Skeletal muscle tissue (tissue), 4 donors: Measurements from ENCODE around the gene FXYD6. TPM values are rescaled to one million over a fixed set of nuclear protein-coding genes. Genes with fewer than 3 reads are reported as not detected.

ENCODE experiments used
- H3K27ac ChIP-seq: one replicate; pipeline ENCODE4 v1.7.0; 2013; ENCODE audit warnings: mild to moderate bottlenecking, low read depth, low read length, inconsistent platforms
- H3K27me3 ChIP-seq, 3 donors: one replicate each; pipeline ENCODE4 v1.7.0; 2013; ENCODE audit warnings: low read length in 3 of 3; ENCODE audit not compliant: control insufficient read depth in 3 of 3, insufficient read depth in 3 of 3
- H3K36me3 ChIP-seq, 3 donors: one replicate each; pipeline ENCODE4 v1.7.0; 2013; ENCODE audit warnings: low read length in 3 of 3; ENCODE audit not compliant: control insufficient read depth in 3 of 3, insufficient read depth in 3 of 3
- H3K4me1 ChIP-seq, 3 donors: one replicate each; pipeline ENCODE4 v1.7.0; 2013; ENCODE audit warnings: low read length in 3 of 3, mild to moderate bottlenecking in 3 of 3; ENCODE audit not compliant: control insufficient read depth in 3 of 3, insufficient read depth in 3 of 3
- H3K4me3 ChIP-seq, 3 donors: one replicate each; pipeline ENCODE4 v1.7.0; 2013; ENCODE audit warnings: low read length in 3 of 3
- H3K9ac ChIP-seq, 3 donors: one replicate each; pipeline ENCODE4 v1.7.0; 2013; ENCODE audit warnings: low read length in 3 of 3, mild to moderate bottlenecking in 3 of 3, moderate library complexity in 2 of 3, low read depth in 1 of 3
- H3K9me3 ChIP-seq, 3 donors: one replicate each; pipeline ENCODE4 v1.7.0; 2013; ENCODE audit warnings: low read length in 3 of 3; ENCODE audit not compliant: control insufficient read depth in 3 of 3
- total RNA-seq: library from RNA; depleted of rRNA; stranded (reverse); fragments of >200 nt; gene quantifications from one replicate; pipeline ENCODE4 v1.2.3, GENCODE V29; 2014
- donor health status: Osteomylitis.

The FXYD6 gene
- total RNA-seq, 1 donor from 2014 or later, result 23.5 TPM

DNA sequence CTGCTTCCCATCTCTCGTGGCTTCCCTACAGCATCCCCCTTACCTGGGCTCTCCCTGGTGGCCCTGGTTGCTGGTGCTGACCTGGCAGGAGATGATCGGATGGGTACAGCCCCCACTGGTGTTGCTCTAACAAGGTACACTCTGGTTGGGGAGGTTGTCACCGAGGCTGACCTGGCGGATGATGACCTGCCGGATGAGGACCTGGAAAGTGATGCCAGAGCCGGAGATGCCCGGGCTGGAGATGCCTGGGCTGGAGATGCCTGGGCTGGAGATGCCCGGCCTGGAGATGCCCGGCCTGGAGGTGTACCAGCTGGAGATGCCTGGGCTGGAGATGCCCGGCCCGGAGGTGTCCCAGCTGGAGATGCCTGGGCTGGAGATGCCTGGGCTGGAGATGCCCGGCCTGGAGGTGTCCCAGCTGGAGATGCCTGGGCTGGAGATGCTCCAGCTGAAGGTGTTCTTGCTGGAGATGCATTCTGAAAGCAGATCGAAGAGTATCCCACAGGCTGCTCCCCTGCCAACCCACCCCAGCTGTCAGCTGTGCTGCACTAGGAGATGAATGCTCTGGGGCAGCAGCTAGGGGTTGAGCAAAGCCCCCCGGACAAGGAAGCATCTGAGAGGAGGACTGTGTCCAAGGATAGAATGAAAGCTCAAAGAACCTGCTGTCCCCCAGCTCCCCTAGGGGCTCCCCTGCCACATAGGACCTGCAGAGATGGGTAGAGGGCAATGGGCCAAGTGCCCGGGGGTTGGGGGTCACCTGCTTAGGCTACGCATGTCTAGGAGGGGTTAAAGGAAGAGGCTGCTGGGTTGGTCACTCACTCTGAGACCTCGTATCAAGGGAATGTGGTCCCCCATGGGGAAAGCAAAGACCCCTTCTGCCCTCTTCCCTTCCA is 42.2 kb upstream of the FXYD6 start:
- H3K9me3 ChIP-seq, result no peaks in the 10 kb centered on the region
- H3K27ac ChIP-seq, result no peak overlapping the region
- H3K4me1 ChIP-seq, result no peaks in the 10 kb centered on the region
- H3K4me3 ChIP-seq, result no peak overlapping the region
- H3K27me3 ChIP-seq, result peaks cover 0 to 17% (median 7%) of the 10 kb centered on the region in 3 donors
- no peak overlapping the region for H3K9ac ChIP-seq
- H3K36me3 ChIP-seq, result no peaks in the 10 kb centered on the region

- Histone ChIP-seq H3K4me3 (no peak overlapping the region), H3K27me3 (peaks cover 0 to 23% (median 7%) of the 10 kb centered on the region in 3 donors), H3K27ac (no peak overlapping the region), H3K9ac (no peak overlapping the region), H3K9me3 (no peaks in the 10 kb centered on the region), H3K4me1 (no peaks in the 10 kb centered on the region), H3K36me3 (no peaks in the 10 kb centered on the region)
Observed at GRCh38 chr11:117917591-117918151, 41.2 kb upstream of the FXYD6 start.

DNA sequence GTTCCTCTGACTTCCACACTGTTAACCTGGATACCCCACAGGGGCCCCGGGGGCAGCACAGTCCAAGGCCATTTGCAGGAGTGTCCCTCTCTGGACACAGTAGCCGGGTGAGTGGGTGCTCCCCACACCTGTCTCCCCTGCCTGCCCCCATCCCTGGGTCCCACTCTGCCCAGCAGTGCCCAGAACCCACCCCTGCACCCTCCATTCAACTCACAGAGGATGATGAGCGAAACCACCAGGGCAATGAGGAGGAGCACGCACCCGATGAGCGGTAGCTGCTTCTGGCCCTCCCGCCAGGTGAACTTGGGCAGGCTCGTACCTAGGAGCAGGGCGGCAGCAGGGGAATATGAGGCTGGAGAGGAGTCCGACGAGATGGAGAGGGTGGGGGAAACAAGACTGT is 40.5 kb upstream of the FXYD6 start:
- H3K27ac ChIP-seq, result no peak overlapping the region
- no peaks in the 10 kb centered on the region for H3K36me3 ChIP-seq
- no peak overlapping the region for H3K4me3 ChIP-seq
- no peak overlapping the region for H3K9ac ChIP-seq
- H3K27me3 ChIP-seq, result peaks cover 0 to 25% (median 11%) of the 10 kb centered on the region in 3 donors
- H3K9me3 ChIP-seq, result no peaks in the 10 kb centered on the region
- H3K4me1 ChIP-seq, result no peaks in the 10 kb centered on the region

DNA sequence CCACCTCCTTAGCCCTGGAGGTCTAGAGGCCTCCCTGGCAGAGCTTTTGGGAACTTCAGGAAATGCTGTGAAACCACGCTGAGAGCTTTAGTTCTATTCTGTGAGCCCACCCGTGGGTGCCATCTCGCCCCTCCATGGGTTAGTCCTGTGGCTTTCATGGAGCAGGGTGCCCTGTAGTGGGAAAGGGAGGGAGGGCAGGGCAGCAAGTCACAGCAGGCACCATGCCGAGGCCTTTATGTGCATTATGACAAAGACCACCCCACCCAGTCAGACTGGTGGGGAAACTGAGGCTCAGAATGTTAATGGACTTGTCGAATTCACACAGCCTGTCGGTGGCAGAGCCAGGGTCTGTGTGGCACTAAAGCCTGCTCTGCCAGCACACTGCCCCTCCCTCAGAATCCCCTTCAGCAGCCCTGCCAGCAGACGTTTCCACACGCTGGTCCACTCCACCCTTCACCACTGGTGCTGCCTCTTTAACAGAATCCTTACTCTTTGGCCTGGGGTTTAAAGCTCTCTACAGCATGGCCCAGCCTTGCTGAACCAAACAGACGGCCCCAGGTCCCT is 39.3 kb upstream of the FXYD6 start:
- H3K27me3 ChIP-seq, result peaks cover 0 to 34% (median 20%) of the 10 kb centered on the region in 3 donors

GRCh38 chr11:117914991-117915618 is 38.6 kb upstream of the FXYD6 start:
- Histone ChIP-seq H3K27ac (no peak overlapping the region), H3K4me3 (no peak overlapping the region), H3K9me3 (no peaks in the 10 kb centered on the region), H3K4me1 (no peaks in the 10 kb centered on the region), H3K36me3 (no peaks in the 10 kb centered on the region), H3K9ac (no peak overlapping the region), H3K27me3 (peaks cover 0 to 38% (median 24%) of the 10 kb centered on the region in 3 donors)

More for the DNA sequence above, 39.3 kb upstream of the FXYD6 start:
- Histone ChIP-seq H3K4me3 (no peak overlapping the region), H3K9me3 (no peaks in the 10 kb centered on the region), H3K27ac (no peak overlapping the region), H3K36me3 (no peaks in the 10 kb centered on the region), H3K9ac (no peak overlapping the region), H3K4me1 (no peaks in the 10 kb centered on the region)

- Histone ChIP-seq H3K9me3 (no peaks in the 10 kb centered on the region), H3K9ac (no peak overlapping the region), H3K4me1 (no peaks in the 10 kb centered on the region), H3K27me3 (peaks cover 0 to 45% (median 24%) of the 10 kb centered on the region in 3 donors), H3K4me3 (no peak overlapping the region), H3K36me3 (no peaks in the 10 kb centered on the region), H3K27ac (no peak overlapping the region)
Observed at GRCh38 chr11:117914398-117914761, 37.9 kb upstream of the FXYD6 start.

DNA sequence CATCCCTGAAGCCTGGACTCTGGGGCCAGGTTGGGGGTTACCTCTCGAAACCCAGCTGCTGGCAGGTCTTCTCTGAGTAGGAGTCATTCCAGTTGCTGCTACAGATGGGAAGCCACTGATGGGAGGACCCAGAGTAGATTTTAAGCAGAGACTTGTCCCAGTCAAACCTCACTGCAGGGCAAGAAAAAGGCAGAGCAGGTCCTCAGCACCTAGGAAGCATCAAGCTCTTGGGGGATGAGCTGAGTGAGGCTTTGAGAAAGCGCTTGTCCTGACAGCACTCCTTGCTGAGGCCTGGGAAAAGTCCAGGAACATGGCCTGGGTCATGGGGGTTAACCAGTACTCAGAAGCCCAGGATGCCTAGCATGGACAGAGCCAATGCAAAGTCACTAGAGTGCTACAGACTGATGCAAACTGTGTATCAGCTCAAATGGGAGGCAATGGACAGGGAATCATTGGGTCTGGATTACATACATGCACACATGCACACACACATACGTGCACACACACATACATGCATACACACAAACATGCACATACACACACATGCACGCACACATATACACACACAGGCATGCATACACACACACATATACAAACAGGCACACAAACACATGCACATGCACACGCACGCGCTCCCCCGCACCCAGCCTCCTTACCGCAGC is 37.4 kb upstream of the FXYD6 start:
- Histone ChIP-seq H3K9ac (no peak overlapping the region), H3K27ac (no peak overlapping the region), H3K4me1 (no peaks in the 10 kb centered on the region), H3K36me3 (no peaks in the 10 kb centered on the region), H3K4me3 (no peak overlapping the region), H3K27me3 (peaks cover 0 to 43% (median 24%) of the 10 kb centered on the region in 3 donors), H3K9me3 (no peaks in the 10 kb centered on the region)

- Histone ChIP-seq H3K9ac (no peak overlapping the region), H3K36me3 (no peaks in the 10 kb centered on the region), H3K27me3 (peaks cover 0 to 49% (median 24%) of the 10 kb centered on the region in 3 donors), H3K4me3 (no peak overlapping the region), H3K9me3 (no peaks in the 10 kb centered on the region), H3K4me1 (peaks cover 0 to 3% (median 2%) of the 10 kb centered on the region in 3 donors), H3K27ac (no peak overlapping the region)
Observed at GRCh38 chr11:117912497-117912896, 36.0 kb upstream of the FXYD6 start.

- H3K9me3 ChIP-seq, result no peaks in the 10 kb centered on the region
- H3K27ac ChIP-seq, result no peak overlapping the region
- no peaks in the 10 kb centered on the region for H3K36me3 ChIP-seq
- no peak overlapping the region for H3K4me3 ChIP-seq
- no peak overlapping the region for H3K9ac ChIP-seq
- H3K4me1 ChIP-seq, result peaks cover 0 to 5% (median 3%) of the 10 kb centered on the region in 3 donors
- H3K27me3 ChIP-seq, result peaks cover 0 to 46% (median 24%) of the 10 kb centered on the region in 3 donors
Observed at GRCh38 chr11:117911694-117912093, 35.2 kb upstream of the FXYD6 start.
